ENCODE data around the gene HINFP. TPM values are rescaled to one million over a fixed set of nuclear protein-coding genes. Genes with fewer than 3 reads are reported as not detected.

HINFP gene
- total and polyA plus RNA-seq, 9 of the 15 experiments (the other 6 are each of a cell fraction or from before 2014, with no cell fraction given): 13.8 to 34.1 (median 22.5) TPM

DNA sequence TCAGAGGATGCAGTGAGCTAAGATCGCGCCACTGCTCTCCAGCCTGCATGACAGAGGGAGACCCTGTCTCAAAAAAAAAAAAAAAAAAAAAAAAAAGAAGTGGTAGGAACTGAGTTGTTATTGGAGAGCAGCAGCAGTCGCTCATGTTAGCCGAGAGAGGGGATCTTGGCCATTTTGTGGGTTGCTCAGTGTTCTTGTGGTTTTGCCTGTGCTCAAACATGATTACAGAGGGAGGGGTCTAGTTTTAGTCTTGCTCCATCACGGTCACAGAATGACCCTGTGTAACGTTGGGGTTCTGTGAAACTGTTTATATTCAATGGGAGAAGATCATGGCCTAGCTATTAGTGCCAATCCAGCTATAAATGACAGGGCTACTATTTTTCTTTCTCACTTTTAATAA, 21.7 kb upstream of the HINFP start:
- in situ Hi-C loops (cut with MboI): loop anchor here (5.0 kb wide), 1 partner anchor 98 kb away; no protein-coding TSS in a partner anchor
- H2AFZ ChIP-seq (ENCODE audit: low read depth, low read length): no peak overlapping the region
- intact Hi-C loops (cut with micrococcal nuclease): loop anchor here (2.0 to 5.0 kb wide), 4 partner anchors 58 to 187 kb away; partner anchors contain the start of genes RPS25, SLC37A4 and TRAPPC4
- H3K27ac ChIP-seq (ENCODE audit: extremely low read depth, low read depth, low read length): no peak overlapping the region; the same call in 2 of the 3 replicates
- peaks cover 37% of the 10 kb centered on the region for H3K79me2 ChIP-seq (ENCODE audit: control insufficient read depth, insufficient read depth, low read length)
- POLR2A ChIA-PET: interaction anchor here (0.6 to 0.9 kb wide), 2 partner anchors 52 to 102 kb away, joined by 3 read pairs; no protein-coding TSS in a partner anchor
- H3K27me3 ChIP-seq (ENCODE audit: control insufficient read depth in 2 of 2, insufficient read depth in 2 of 2, low read length in 2 of 2): no peaks in the 10 kb centered on the region
- H3K4me3 ChIP-seq: no peak overlapping the region; the same call in 1 of the 2 replicates
- H3K4me1 ChIP-seq (replicated peaks in 1 of 2; ENCODE audit: control insufficient read depth in 2 of 2, insufficient read depth in 2 of 2, low read length in 2 of 2): peaks cover 23 to 30% of the 10 kb centered on the region in 2 experiments; a peak in 4 of 5 replicates
- CTCF ChIA-PET (ENCODE audit: low intra/inter-chr PET ratio): interaction anchor here (0.9 kb wide), 1 partner anchor 224 kb away, joined by 3 read pairs; no protein-coding TSS in a partner anchor
- no peaks in the 10 kb centered on the region; the same call in 1 of the 2 replicates for H4K20me1 ChIP-seq (replicated peaks; ENCODE audit: control insufficient read depth, insufficient read depth, low read length)
- BruUV-seq (replicated peaks): no TSS peak
- peaks cover 37% of the 10 kb centered on the region for H3K36me3 ChIP-seq (ENCODE audit: control insufficient read depth, insufficient read depth, low read length)
- WGBS (ENCODE audit: insufficient coverage, low coverage, missing lambda C conversion rate): 27% methylated on average over 4 of the region's 6 CpGs
- H3K9me1 ChIP-seq (ENCODE audit: control insufficient read depth, insufficient read depth, low read length): no peaks in the 10 kb centered on the region
- DNase-seq (ENCODE audit: extremely low read depth in 1 of 4, low spot score in 3 of 4) (no peak), FAIRE-seq (no peak), ATAC-seq (no peak)
- H3K9ac ChIP-seq (ENCODE audit: insufficient read depth in 1 of 2, low read depth in 2 of 2, low read length in 2 of 2): peak overlapping the region in 1 of 2 experiments; percentile 94; a peak in 2 of 4 replicates
- no peak for TF ChIP-seq ZNF780A (CRISPR knock-in tag; IDR thresholded peaks at IDR 0.05)
- peak in 1 of 3 experiments; percentile 21 for TF ChIP-seq YY1 (IDR thresholded peaks at IDR 0.05; ENCODE audit: borderline replicate concordance in 1 of 3, control insufficient read depth in 1 of 3, extremely low read depth in 1 of 3, insufficient read depth in 3 of 3, insufficient read length in 1 of 3, insufficient replicate concordance in 2 of 3, low read depth in 1 of 3, low read length in 2 of 3)
- TF ChIP-seq, protein P1, sequence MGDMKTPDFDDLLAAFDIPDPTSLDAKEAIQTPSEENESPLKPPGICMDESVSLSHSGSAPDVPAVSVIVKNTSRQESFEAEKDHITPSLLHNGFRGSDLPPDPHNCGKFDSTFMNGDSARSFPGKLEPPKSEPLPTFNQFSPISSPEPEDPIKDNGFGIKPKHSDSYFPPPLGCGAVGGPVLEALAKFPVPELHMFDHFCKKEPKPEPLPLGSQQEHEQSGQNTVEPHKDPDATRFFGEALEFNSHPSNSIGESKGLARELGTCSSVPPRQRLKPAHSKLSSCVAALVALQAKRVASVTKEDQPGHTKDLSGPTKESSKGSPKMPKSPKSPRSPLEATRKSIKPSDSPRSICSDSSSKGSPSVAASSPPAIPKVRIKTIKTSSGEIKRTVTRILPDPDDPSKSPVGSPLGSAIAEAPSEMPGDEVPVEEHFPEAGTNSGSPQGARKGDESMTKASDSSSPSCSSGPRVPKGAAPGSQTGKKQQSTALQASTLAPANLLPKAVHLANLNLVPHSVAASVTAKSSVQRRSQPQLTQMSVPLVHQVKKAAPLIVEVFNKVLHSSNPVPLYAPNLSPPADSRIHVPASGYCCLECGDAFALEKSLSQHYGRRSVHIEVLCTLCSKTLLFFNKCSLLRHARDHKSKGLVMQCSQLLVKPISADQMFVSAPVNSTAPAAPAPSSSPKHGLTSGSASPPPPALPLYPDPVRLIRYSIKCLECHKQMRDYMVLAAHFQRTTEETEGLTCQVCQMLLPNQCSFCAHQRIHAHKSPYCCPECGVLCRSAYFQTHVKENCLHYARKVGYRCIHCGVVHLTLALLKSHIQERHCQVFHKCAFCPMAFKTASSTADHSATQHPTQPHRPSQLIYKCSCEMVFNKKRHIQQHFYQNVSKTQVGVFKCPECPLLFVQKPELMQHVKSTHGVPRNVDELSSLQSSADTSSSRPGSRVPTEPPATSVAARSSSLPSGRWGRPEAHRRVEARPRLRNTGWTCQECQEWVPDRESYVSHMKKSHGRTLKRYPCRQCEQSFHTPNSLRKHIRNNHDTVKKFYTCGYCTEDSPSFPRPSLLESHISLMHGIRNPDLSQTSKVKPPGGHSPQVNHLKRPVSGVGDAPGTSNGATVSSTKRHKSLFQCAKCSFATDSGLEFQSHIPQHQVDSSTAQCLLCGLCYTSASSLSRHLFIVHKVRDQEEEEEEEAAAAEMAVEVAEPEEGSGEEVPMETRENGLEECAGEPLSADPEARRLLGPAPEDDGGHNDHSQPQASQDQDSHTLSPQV (IDR thresholded peaks at IDR 0.05): no peak
- H3K9me3 ChIP-seq (replicated peaks; ENCODE audit: control insufficient read depth, insufficient read depth, low read depth, low read length): no peaks in the 10 kb centered on the region
- H3K4me2 ChIP-seq (ENCODE audit: insufficient read depth, low read length): peak overlapping the region; percentile 96; the same call in 1 of the 2 replicates
